CD14-positive monocyte (primary cell): ENCODE data around the gene CRACDL. TPM values are rescaled to one million over a fixed set of nuclear protein-coding genes. Genes with fewer than 3 reads are reported as not detected.

Experiments used
- DNase-seq, 3 donors: peaks; one replicate each; pipeline ENCODE4 v3.0.0-alpha.2; 2011 to 2022
- H2AFZ ChIP-seq: 2 replicates; pipeline ENCODE4 v1.6.0; 2012; ENCODE audit warnings: mild to moderate bottlenecking, low read depth, low read length, inconsistent platforms; ENCODE audit not compliant: insufficient read depth, poor library complexity, severe bottlenecking
- H3K27ac ChIP-seq, 2 donors: 1 replicate in 1 of 2; 2 replicates in 1 of 2; pipeline ENCODE4 v1.5.1; 2012 to 2013; ENCODE audit warnings: low read length in 2 of 2, control low read depth in 1 of 2, inconsistent platforms in 1 of 2, low read depth in 1 of 2, mild to moderate bottlenecking in 1 of 2
- H3K27me3 ChIP-seq, 2 donors: one replicate each; pipeline versions ENCODE4 v1.6.0 to v1.6.1; 2011 to 2013; ENCODE audit warnings: low read length in 2 of 2; ENCODE audit not compliant: control insufficient read depth in 2 of 2, insufficient read depth in 2 of 2
- H3K36me3 ChIP-seq, 2 donors: replicated peaks in 1 of 2; 1 replicate in 1 of 2; 2 replicates in 1 of 2; pipeline versions ENCODE4 v1.5.1 to v1.6.1; 2012 to 2013; ENCODE audit warnings: low read length in 2 of 2, control low read depth in 1 of 2, inconsistent platforms in 1 of 2, mild to moderate bottlenecking in 1 of 2; ENCODE audit not compliant: insufficient read depth in 2 of 2, control insufficient read depth in 1 of 2
- H3K4me1 ChIP-seq, 2 donors: 1 replicate in 1 of 2; 2 replicates in 1 of 2; pipeline versions ENCODE4 v1.5.1 to v1.6.1; 2012 to 2013; ENCODE audit warnings: low read length in 2 of 2, control low read depth in 1 of 2, inconsistent platforms in 1 of 2, mild to moderate bottlenecking in 1 of 2, moderate library complexity in 1 of 2; ENCODE audit not compliant: insufficient read depth in 2 of 2, control insufficient read depth in 1 of 2
- H3K4me2 ChIP-seq: replicated peaks from 2 replicates; pipeline ENCODE3; 2012; ENCODE audit warnings: low read length, moderate library complexity, mild to moderate bottlenecking; ENCODE audit not compliant: poor library complexity, severe bottlenecking; ENCODE audit errors: extremely low read depth
- H3K4me3 ChIP-seq, 3 experiments: fragments of 200-600 bp in 1 of 3; sonication (generic) in 1 of 3; replicated peaks in 1 of 3; 1 replicate in 2 of 3; 2 replicates in 1 of 3; pipeline ENCODE4 v1.5.1; 2011 to 2013; ENCODE audit warnings: low read length in 3 of 3, mild to moderate bottlenecking in 3 of 3, control low read depth in 2 of 3, low read depth in 2 of 3, inconsistent platforms in 1 of 3, moderate library complexity in 1 of 3
- H3K79me2 ChIP-seq: 2 replicates; pipeline ENCODE4 v1.6.0; 2012; ENCODE audit warnings: mild to moderate bottlenecking, control low read depth, inconsistent platforms, low read length, moderate library complexity; ENCODE audit not compliant: insufficient read depth
- H3K9ac ChIP-seq: 2 replicates; pipeline ENCODE4 v1.6.0; 2017; ENCODE audit warnings: low read length, mild to moderate bottlenecking; ENCODE audit not compliant: insufficient read depth, poor library complexity, severe bottlenecking
- H3K9me3 ChIP-seq, 2 donors: replicated peaks in 1 of 2; 1 replicate in 1 of 2; 2 replicates in 1 of 2; pipeline versions ENCODE4 v1.5.1 to v1.6.1; 2012 to 2013; ENCODE audit warnings: low read length in 2 of 2, control low read depth in 1 of 2; ENCODE audit not compliant: control insufficient read depth in 1 of 2, insufficient read depth in 1 of 2
- H4K20me1 ChIP-seq: 2 replicates; pipeline ENCODE4 v1.6.0; 2012; ENCODE audit warnings: mild to moderate bottlenecking, low read length, control low read depth, moderate library complexity; ENCODE audit not compliant: insufficient read depth
- H3K27ac Mint-ChIP-seq, 7 donors: one replicate each; pipeline ENCODE4 v1.8.0; 2020; ENCODE audit warnings: mild to moderate bottlenecking in 7 of 7, mixed read lengths in 7 of 7, moderate library complexity in 6 of 7, inconsistent platforms in 2 of 7
- H3K27me3 Mint-ChIP-seq, 3 donors: one replicate each; pipeline ENCODE4 v1.8.0; 2021 to 2022; ENCODE audit warnings: low read depth in 3 of 3, mild to moderate bottlenecking in 3 of 3, mixed read lengths in 3 of 3, moderate library complexity in 3 of 3, inconsistent platforms in 1 of 3
- H3K36me3 Mint-ChIP-seq, 2 donors: one replicate each; pipeline ENCODE4 v1.8.0; 2020; ENCODE audit warnings: mixed read lengths in 2 of 2, inconsistent platforms in 1 of 2, mild to moderate bottlenecking in 1 of 2
- H3K4me1 Mint-ChIP-seq: one replicate; pipeline ENCODE4 v1.8.0; 2020; ENCODE audit warnings: mild to moderate bottlenecking, mixed read lengths
- H3K4me3 Mint-ChIP-seq, 2 donors: one replicate each; pipeline ENCODE4 v1.8.0; 2020; ENCODE audit warnings: mild to moderate bottlenecking in 2 of 2, mixed read lengths in 2 of 2, moderate library complexity in 1 of 2
- H3K9me3 Mint-ChIP-seq, 7 donors: one replicate each; pipeline ENCODE4 v1.8.0; 2020 to 2022; ENCODE audit warnings: mixed read lengths in 7 of 7, mild to moderate bottlenecking in 6 of 7, moderate library complexity in 6 of 7, inconsistent platforms in 2 of 7
- CTCF ChIP-seq: fragments of 200-600 bp; IDR thresholded peaks from one replicate; pipeline ENCODE4 v1.8.0; 2022; ENCODE audit warnings: antibody characterized with exemption, mild to moderate bottlenecking
- WGBS: methylation state at CpG from one replicate; pipeline ENCODE4 v1.1.5; 2013; ENCODE audit warnings: missing lambda C conversion rate; ENCODE audit not compliant: insufficient coverage; 5-methylcytosine and 5-hydroxymethylcytosine counted together
- intact Hi-C, 2 donors: fragments of 100-400 bp; cut with micrococcal nuclease; formaldehyde crosslinking; loops; one replicate each; pipeline versions ENCODE4 v1.15.0 to v1.15.1; 2023
- polyA plus RNA-seq, 3 donors: library from polyadenylated mRNA; depleted of rRNA in 1 of 3; unstranded in 2 of 3; stranded (reverse) in 1 of 3; fragments of 300-500 nt in 2 of 3; fragments of >200 nt in 1 of 3; fragmentation: Illumina TruSeq in 2 of 3; gene quantifications; 1 replicate in 2 of 3; 2 replicates in 1 of 3; pipeline ENCODE4 v1.2.3, GENCODE V29; 2012 to 2021

Gene CRACDL
- polyA plus RNA-seq, 3 donors: 0.12 to 0.35 (median 0.28) TPM

- Mint-ChIP-seq H3K27ac (peak overlapping the region in 1 of 7 donors; percentile 31), H3K4me1 (peaks cover 8% of the 10 kb centered on the region), H3K4me3 (no peak overlapping the region), H3K36me3 (no peaks in the 10 kb centered on the region), H3K27me3 (peaks cover 0 to 8% (median 4%) of the 10 kb centered on the region in 3 donors), H3K9me3 (no peaks in the 10 kb centered on the region)
- WGBS: 13% methylated on average over 1 of the region's 2 CpGs
- no peaks in the 10 kb centered on the region for H4K20me1 ChIP-seq
- no peak overlapping the region for H3K27ac ChIP-seq
- H3K79me2 ChIP-seq: no peaks in the 10 kb centered on the region
- no peak for DNase-seq
- no peak overlapping the region for H3K4me3 ChIP-seq
- intact Hi-C loops: no loop called here
- H3K9me3 ChIP-seq: no peaks in the 10 kb centered on the region
- H3K36me3 ChIP-seq: no peaks in the 10 kb centered on the region
- no peaks in the 10 kb centered on the region for H3K4me1 ChIP-seq
- no peak overlapping the region for H2AFZ ChIP-seq
- TF ChIP-seq CTCF: no peak
- H3K9ac ChIP-seq: no peak overlapping the region
- H3K27me3 ChIP-seq: no peaks in the 10 kb centered on the region
- H3K4me2 ChIP-seq: no peak overlapping the region
Observed at GRCh38 chr2:98896416-98896815, 39.6 kb downstream of the CRACDL start.

GRCh38 chr2:98895901-98896300 is 40.1 kb downstream of the CRACDL start:
- H3K9me3 Mint-ChIP-seq: no peaks in the 10 kb centered on the region
- no peaks in the 10 kb centered on the region for H3K79me2 ChIP-seq
- no peak for DNase-seq
- H3K9ac ChIP-seq: no peak overlapping the region
- no peaks in the 10 kb centered on the region for H4K20me1 ChIP-seq
- H2AFZ ChIP-seq: no peak overlapping the region
- H3K4me3 ChIP-seq: no peak overlapping the region
- H3K4me1 ChIP-seq: no peaks in the 10 kb centered on the region
- no peak for TF ChIP-seq CTCF
- H3K4me3 Mint-ChIP-seq: no peak overlapping the region
- H3K27ac Mint-ChIP-seq: peak overlapping the region in 1 of 7 donors; percentile 1
- no peaks in the 10 kb centered on the region for H3K9me3 ChIP-seq
- no peak overlapping the region for H3K27ac ChIP-seq
- no peaks in the 10 kb centered on the region for H3K27me3 ChIP-seq
- H3K4me2 ChIP-seq: no peak overlapping the region
- intact Hi-C loops: no loop called here
- 97% methylated on average over 8 of the region's 9 CpGs for WGBS
- no peaks in the 10 kb centered on the region for H3K36me3 ChIP-seq
- peaks cover 9% of the 10 kb centered on the region for H3K4me1 Mint-ChIP-seq
- H3K27me3 Mint-ChIP-seq: peaks cover 0 to 8% (median 4%) of the 10 kb centered on the region in 3 donors
- H3K36me3 Mint-ChIP-seq: no peaks in the 10 kb centered on the region
